Neuronal stem cell (in vitro differentiated cells): Measurements from ENCODE around the gene RALGAPA1.
"Not testable (repeated sequence)": the region's sequence is repeated elsewhere in the genome, so short reads cannot be mapped to it uniquely, and the experiment has no call there.

ENCODE experiments used
- DNase-seq: peaks from one replicate; pipeline ENCODE4 v3.0.0-alpha.2; 2013; ENCODE audit warnings: low spot score
- H2AFZ ChIP-seq: one replicate; pipeline ENCODE4 v1.6.1; 2013; ENCODE audit warnings: mild to moderate bottlenecking, low read length, inconsistent platforms
- H2AK5ac ChIP-seq: 2 replicates; pipeline ENCODE4 v1.6.1; 2013; ENCODE audit warnings: low read depth, mild to moderate bottlenecking, inconsistent platforms, low read length, moderate library complexity, mixed read lengths
- H2BK120ac ChIP-seq: 2 replicates; pipeline ENCODE4 v1.6.1; 2013; ENCODE audit warnings: low read depth, mild to moderate bottlenecking, inconsistent platforms, low read length, moderate library complexity, mixed read lengths
- H2BK12ac ChIP-seq: one replicate; pipeline ENCODE4 v1.6.1; 2013; ENCODE audit warnings: low read length, inconsistent platforms
- H2BK15ac ChIP-seq: 2 replicates; pipeline ENCODE4 v1.6.1; 2013; ENCODE audit warnings: mild to moderate bottlenecking, low read length, inconsistent platforms, mixed read lengths
- H2BK5ac ChIP-seq: one replicate; pipeline ENCODE4 v1.6.1; 2013; ENCODE audit warnings: inconsistent platforms, mild to moderate bottlenecking, low read length, moderate library complexity
- H3K14ac ChIP-seq: one replicate; pipeline ENCODE4 v1.6.1; 2013; ENCODE audit warnings: low read length, inconsistent platforms
- H3K18ac ChIP-seq: 2 replicates; pipeline ENCODE4 v1.6.1; 2013; ENCODE audit warnings: low read length, inconsistent platforms
- H3K23ac ChIP-seq: 2 replicates; pipeline ENCODE4 v1.6.1; 2013; ENCODE audit warnings: low read depth, mild to moderate bottlenecking, mixed read lengths, low read length, inconsistent platforms; ENCODE audit not compliant: poor library complexity
- H3K27ac ChIP-seq: replicated peaks from 3 replicates; pipeline ENCODE4 v1.5.1; 2013; ENCODE audit warnings: low read length, inconsistent platforms
- H3K27me3 ChIP-seq, 3 experiments: 2 replicates each; pipeline ENCODE4 v1.6.1; 2013; ENCODE audit warnings: low read length in 3 of 3, mild to moderate bottlenecking in 2 of 3, inconsistent platforms in 1 of 3, low read depth in 1 of 3, mixed read lengths in 1 of 3, moderate library complexity in 1 of 3; ENCODE audit not compliant: control insufficient read depth in 3 of 3, insufficient read depth in 3 of 3
- H3K36me3 ChIP-seq, 2 donors: replicated peaks in 1 of 2; 2 replicates each; pipeline ENCODE4 v1.6.1; 2013; ENCODE audit warnings: low read length in 2 of 2; ENCODE audit not compliant: control insufficient read depth in 2 of 2, insufficient read depth in 2 of 2
- H3K4ac ChIP-seq: 2 replicates; pipeline ENCODE4 v1.6.1; 2013; ENCODE audit warnings: inconsistent platforms, mild to moderate bottlenecking, low read length, moderate library complexity
- H3K4me1 ChIP-seq, 2 donors: 1 replicate in 1 of 2; 2 replicates in 1 of 2; pipeline ENCODE4 v1.6.1; 2013; ENCODE audit warnings: low read length in 2 of 2, low read depth in 1 of 2; ENCODE audit not compliant: control insufficient read depth in 2 of 2, insufficient read depth in 1 of 2
- H3K4me2 ChIP-seq: one replicate; pipeline ENCODE4 v1.6.1; 2013; ENCODE audit warnings: mild to moderate bottlenecking, low read length, inconsistent platforms; ENCODE audit not compliant: insufficient read depth, poor library complexity, severe bottlenecking
- H3K4me3 ChIP-seq, 2 donors: 2 replicates each; pipeline ENCODE4 v1.5.1; 2013; ENCODE audit warnings: low read length in 2 of 2, mild to moderate bottlenecking in 2 of 2, inconsistent platforms in 1 of 2, moderate library complexity in 1 of 2
- H3K79me1 ChIP-seq: one replicate; pipeline ENCODE4 v1.6.1; 2013; ENCODE audit warnings: low read depth, mild to moderate bottlenecking, inconsistent platforms, low read length, moderate library complexity
- H3K9ac ChIP-seq: one replicate; pipeline ENCODE4 v1.6.1; 2013; ENCODE audit warnings: mild to moderate bottlenecking, low read depth, low read length, inconsistent platforms; ENCODE audit not compliant: poor library complexity
- H3K9me3 ChIP-seq, 2 donors: replicated peaks in 1 of 2; 2 replicates each; pipeline versions ENCODE3 to v1.6.1; 2013; ENCODE audit warnings: low read length in 2 of 2, mild to moderate bottlenecking in 2 of 2, inconsistent platforms in 1 of 2, low read depth in 1 of 2, mixed read lengths in 1 of 2, moderate library complexity in 1 of 2; ENCODE audit not compliant: control insufficient read depth in 2 of 2, insufficient read depth in 1 of 2
- H4K8ac ChIP-seq: one replicate; pipeline ENCODE4 v1.6.1; 2013; ENCODE audit warnings: low read depth, mild to moderate bottlenecking, inconsistent platforms, low read length, moderate library complexity
- H4K91ac ChIP-seq: one replicate; pipeline ENCODE4 v1.6.1; 2013; ENCODE audit warnings: low read length, low read depth, mild to moderate bottlenecking, inconsistent platforms; ENCODE audit not compliant: poor library complexity
- WGBS, 2 donors: extraction: QIAGEN DNeasy Blood & Tissue Kit; methylation state at CpG; one replicate each; pipeline ENCODE4 v1.1.7; 2013; ENCODE audit warnings: missing lambda C conversion rate in 2 of 2, mixed read lengths in 1 of 2; ENCODE audit not compliant: insufficient read length in 2 of 2, insufficient replicate concordance in 1 of 2; ENCODE audit errors: extremely low coverage in 2 of 2; 5-methylcytosine and 5-hydroxymethylcytosine counted together

RALGAPA1 gene

GRCh38 chr14:35742032-35742371, 67.1 kb downstream of the RALGAPA1 start:
- no peak overlapping the region for H4K91ac ChIP-seq
- no peak overlapping the region for H3K4me2 ChIP-seq
- no peak overlapping the region for H3K18ac ChIP-seq
- no CpG with 5 or more reads among the region's 1 CpG for WGBS, 2 donors
- no peaks in the 10 kb centered on the region for H3K27me3 ChIP-seq
- H2AFZ ChIP-seq: no peak overlapping the region
- H3K36me3 ChIP-seq: peaks cover 0 to 20% of the 10 kb centered on the region in 2 donors
- no peaks in the 10 kb centered on the region for H3K9me3 ChIP-seq
- H3K4ac ChIP-seq: no peak overlapping the region
- H3K4me3 ChIP-seq: no peak overlapping the region
- no peak overlapping the region for H3K23ac ChIP-seq
- no peak overlapping the region for H2BK15ac ChIP-seq
- no peak overlapping the region for H3K9ac ChIP-seq
- no peak overlapping the region for H2BK5ac ChIP-seq
- no peak overlapping the region for H3K14ac ChIP-seq
- no peak overlapping the region for H4K8ac ChIP-seq
- H2BK12ac ChIP-seq: no peak overlapping the region
- H3K79me1 ChIP-seq: no peaks in the 10 kb centered on the region
- H2AK5ac ChIP-seq: no peak overlapping the region
- DNase-seq: no peak
- H3K27ac ChIP-seq: no peak overlapping the region
- no peaks in the 10 kb centered on the region for H3K4me1 ChIP-seq
- H2BK120ac ChIP-seq: no peak overlapping the region

GRCh38 chr14:35741345-35742031, 67.6 kb downstream of the RALGAPA1 start:
- Histone ChIP-seq H3K4me3 (no peak overlapping the region), H2AK5ac (no peak overlapping the region), H3K4ac (no peak overlapping the region), H2BK12ac (no peak overlapping the region), H4K91ac (no peak overlapping the region), H3K4me2 (no peak overlapping the region), H3K79me1 (no peaks in the 10 kb centered on the region), H3K14ac (no peak overlapping the region), H4K8ac (no peak overlapping the region), H3K23ac (no peak overlapping the region), H3K18ac (no peak overlapping the region), H2BK5ac (no peak overlapping the region), H3K4me1 (no peaks in the 10 kb centered on the region), H3K9ac (no peak overlapping the region), H3K27ac (no peak overlapping the region), H3K9me3 (no peaks in the 10 kb centered on the region), H2AFZ (no peak overlapping the region), H3K27me3 (no peaks in the 10 kb centered on the region), H3K36me3 (peaks cover 0 to 18% of the 10 kb centered on the region in 2 donors), H2BK15ac (no peak overlapping the region), H2BK120ac (no peak overlapping the region)
- DNase-seq: no peak
- WGBS, 2 donors: no CpG with 5 or more reads among the region's 3 CpGs

GRCh38 chr14:35740215-35740614, 68.9 kb downstream of the RALGAPA1 start:
- Histone ChIP-seq H3K27ac (no peak overlapping the region), H4K91ac (no peak overlapping the region), H3K9me3 (peaks cover 0 to 2% of the 10 kb centered on the region in 2 donors), H3K4me1 (no peaks in the 10 kb centered on the region), H4K8ac (no peak overlapping the region), H3K4ac (no peak overlapping the region), H2BK15ac (no peak overlapping the region), H3K9ac (no peak overlapping the region), H2BK12ac (no peak overlapping the region), H3K4me2 (no peak overlapping the region), H2BK5ac (no peak overlapping the region), H3K36me3 (peaks cover 0 to 17% of the 10 kb centered on the region in 2 donors), H2AFZ (no peak overlapping the region), H3K27me3 (no peaks in the 10 kb centered on the region), H3K4me3 (no peak overlapping the region), H3K14ac (no peak overlapping the region), H2AK5ac (no peak overlapping the region), H3K18ac (no peak overlapping the region), H3K23ac (no peak overlapping the region), H2BK120ac (no peak overlapping the region), H3K79me1 (no peaks in the 10 kb centered on the region)
- no peak for DNase-seq
- no CpG with 5 or more reads among the region's 1 CpG for WGBS, 2 donors

- H3K14ac ChIP-seq, H3K4ac ChIP-seq, H4K8ac ChIP-seq, H3K27ac ChIP-seq, H2BK5ac ChIP-seq, H2BK120ac ChIP-seq, H2AK5ac ChIP-seq, H2BK12ac ChIP-seq, H3K18ac ChIP-seq, H3K79me1 ChIP-seq, H3K9ac ChIP-seq, H3K4me3 ChIP-seq, H3K23ac ChIP-seq, H3K4me2 ChIP-seq, H3K9me3 ChIP-seq, H2BK15ac ChIP-seq, H3K4me1 ChIP-seq, H4K91ac ChIP-seq, H3K27me3 ChIP-seq, DNase-seq, H2AFZ ChIP-seq: not testable (repeated sequence)
- H3K36me3 ChIP-seq: peaks cover 0 to 27% of the 10 kb centered on the region in 2 donors
- no CpG with 5 or more reads among the region's 3 CpGs for WGBS, 2 donors
These were observed 73.9 kb downstream of the RALGAPA1 start for GRCh38 chr14:35735163-35735562.
